ENCODE measurements around the gene DDA1.
A peak's percentile ranks its signal among the peaks of the same experiment; 100 is the strongest.

DDA1 gene

DNA sequence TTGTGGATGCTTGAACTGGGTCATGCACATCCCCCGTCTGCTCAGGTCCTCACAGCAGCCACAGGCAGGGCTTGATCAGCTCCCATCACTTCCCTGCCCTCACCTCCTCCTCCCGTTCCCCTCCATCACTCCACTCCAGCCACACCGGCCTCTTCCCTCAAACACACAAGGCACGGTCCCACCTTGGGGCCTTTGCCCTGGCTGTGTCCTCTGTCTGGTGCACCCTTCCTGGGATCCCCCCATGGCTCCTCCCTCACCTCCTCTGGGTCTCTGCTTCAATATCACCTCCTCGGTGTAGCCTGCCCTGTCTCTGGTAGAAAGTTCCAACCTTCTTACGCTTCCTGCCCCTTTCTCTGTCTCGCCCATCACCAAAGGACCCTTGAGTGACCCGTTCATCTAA lies 44.0 kb downstream of the DDA1 start:
- Histone ChIP-seq H3K27ac (ENCODE audit: extremely low read depth, low read depth, low read length) (no peak overlapping the region), H3K4me3 (ENCODE audit: low read depth, low read length) (no peak overlapping the region), H3K4me1 (ENCODE audit: control insufficient read depth, insufficient read depth, low read length) (no peaks in the 10 kb centered on the region), H3K36me3 (ENCODE audit: control insufficient read depth in 2 of 2, insufficient read depth in 1 of 2, low read length in 2 of 2) (no peaks in the 10 kb centered on the region), H3K9me3 (ENCODE audit: control insufficient read depth, insufficient read depth, low read depth, low read length) (no peaks in the 10 kb centered on the region)
- TF ChIP-seq ZBTB20 (tag by site-specific recombination; IDR thresholded peaks at IDR 0.05) (no peak), ZNF341 (tag by site-specific recombination; IDR thresholded peaks at IDR 0.05; ENCODE audit: low read depth) (no peak), ZNF629 (tag by site-specific recombination; IDR thresholded peaks at IDR 0.05) (no peak), ZNF658 (tag by site-specific recombination; IDR thresholded peaks at IDR 0.05) (no peak), ZNF184 (tag by site-specific recombination; IDR thresholded peaks at IDR 0.05) (no peak), ZNF10 (tag by site-specific recombination; IDR thresholded peaks at IDR 0.05) (no peak), ZNF426 (tag by site-specific recombination; IDR thresholded peaks at IDR 0.05) (no peak), ZNF747 (tag by site-specific recombination; IDR thresholded peaks at IDR 0.05) (no peak), SP7 (tag by site-specific recombination; IDR thresholded peaks at IDR 0.05) (no peak), ZNF580 (tag by site-specific recombination; IDR thresholded peaks at IDR 0.05) (no peak)
- TF ChIP-seq, protein P1, sequence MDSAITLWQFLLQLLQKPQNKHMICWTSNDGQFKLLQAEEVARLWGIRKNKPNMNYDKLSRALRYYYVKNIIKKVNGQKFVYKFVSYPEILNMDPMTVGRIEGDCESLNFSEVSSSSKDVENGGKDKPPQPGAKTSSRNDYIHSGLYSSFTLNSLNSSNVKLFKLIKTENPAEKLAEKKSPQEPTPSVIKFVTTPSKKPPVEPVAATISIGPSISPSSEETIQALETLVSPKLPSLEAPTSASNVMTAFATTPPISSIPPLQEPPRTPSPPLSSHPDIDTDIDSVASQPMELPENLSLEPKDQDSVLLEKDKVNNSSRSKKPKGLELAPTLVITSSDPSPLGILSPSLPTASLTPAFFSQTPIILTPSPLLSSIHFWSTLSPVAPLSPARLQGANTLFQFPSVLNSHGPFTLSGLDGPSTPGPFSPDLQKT (IDR thresholded peaks at IDR 0.05; ENCODE audit: borderline replicate concordance, low read depth, low read length), result no peak
- POLR2A ChIA-PET, result no interaction called here
- CTCF ChIA-PET, result no interaction called here

DNA sequence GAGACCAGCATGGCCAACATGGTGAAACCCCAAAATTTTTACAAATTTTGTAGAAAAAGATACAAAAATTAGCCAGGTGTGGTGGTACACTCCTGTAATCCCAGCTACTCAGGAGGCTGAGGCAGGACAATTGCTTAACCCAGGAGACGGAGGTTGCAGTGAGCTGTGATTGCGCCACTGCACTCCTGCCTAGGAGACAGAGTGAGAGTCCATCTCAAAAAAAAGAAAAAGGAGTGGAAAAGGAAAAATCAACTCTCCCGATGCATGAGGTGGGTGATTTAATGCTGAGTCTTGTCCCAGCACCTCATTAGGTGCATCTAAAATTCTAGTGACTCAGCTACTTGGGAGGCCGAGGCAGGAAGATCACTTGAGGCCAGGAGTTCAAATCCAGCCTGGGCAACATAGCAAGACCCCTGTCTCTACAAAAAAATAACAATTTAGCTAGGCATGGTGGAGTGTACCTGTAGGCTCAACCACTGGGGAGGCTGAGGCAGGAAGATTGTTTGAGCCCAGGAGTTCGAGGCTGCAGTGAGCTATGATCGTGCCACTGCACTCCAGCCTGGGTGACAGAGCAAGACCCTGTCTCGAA lies 47.8 kb downstream of the DDA1 start:
- POLR2A ChIA-PET, result no interaction called here
- no peaks in the 10 kb centered on the region for H3K4me1 ChIP-seq (ENCODE audit: control insufficient read depth, insufficient read depth, low read length)
- no peaks in the 10 kb centered on the region for H3K9me3 ChIP-seq (ENCODE audit: control insufficient read depth, insufficient read depth, low read depth, low read length)
- H3K27ac ChIP-seq (ENCODE audit: extremely low read depth, low read depth, low read length), result no peak overlapping the region
- H3K36me3 ChIP-seq (ENCODE audit: control insufficient read depth in 2 of 2, insufficient read depth in 1 of 2, low read length in 2 of 2), result no peaks in the 10 kb centered on the region
- CTCF ChIA-PET, result interaction anchor here (1.4 to 1.7 kb wide), 2 partner anchors 8 to 29 kb away, joined by 3 to 7 read pairs; no protein-coding TSS in a partner anchor
- peak; percentile 65 for TF ChIP-seq ZNF121 (tag by site-specific recombination; IDR thresholded peaks at IDR 0.05)
- TF ChIP-seq OVOL3 (tag by site-specific recombination; IDR thresholded peaks at IDR 0.05), result no peak
- TF ChIP-seq ZNF561 (tag by site-specific recombination; IDR thresholded peaks at IDR 0.05; ENCODE audit: borderline replicate concordance), result no peak
- TF ChIP-seq ZNF404 (tag by site-specific recombination; IDR thresholded peaks at IDR 0.05), result no peak
- TF ChIP-seq ZBTB8A (tag by site-specific recombination; IDR thresholded peaks at IDR 0.05), result no peak
- no peak for TF ChIP-seq KLF16 (tag by site-specific recombination; IDR thresholded peaks at IDR 0.05)
- TF ChIP-seq ZNF843 (tag by site-specific recombination; IDR thresholded peaks at IDR 0.05), result no peak
- TF ChIP-seq PRDM1 (tag by site-specific recombination; IDR thresholded peaks at IDR 0.05), result peak; percentile 71
- TF ChIP-seq BCL11B (tag by site-specific recombination; IDR thresholded peaks at IDR 0.05; ENCODE audit: low read depth), result no peak
- no peak for TF ChIP-seq GFI1B (tag by site-specific recombination; IDR thresholded peaks at IDR 0.05)
- TF ChIP-seq, protein P2, sequence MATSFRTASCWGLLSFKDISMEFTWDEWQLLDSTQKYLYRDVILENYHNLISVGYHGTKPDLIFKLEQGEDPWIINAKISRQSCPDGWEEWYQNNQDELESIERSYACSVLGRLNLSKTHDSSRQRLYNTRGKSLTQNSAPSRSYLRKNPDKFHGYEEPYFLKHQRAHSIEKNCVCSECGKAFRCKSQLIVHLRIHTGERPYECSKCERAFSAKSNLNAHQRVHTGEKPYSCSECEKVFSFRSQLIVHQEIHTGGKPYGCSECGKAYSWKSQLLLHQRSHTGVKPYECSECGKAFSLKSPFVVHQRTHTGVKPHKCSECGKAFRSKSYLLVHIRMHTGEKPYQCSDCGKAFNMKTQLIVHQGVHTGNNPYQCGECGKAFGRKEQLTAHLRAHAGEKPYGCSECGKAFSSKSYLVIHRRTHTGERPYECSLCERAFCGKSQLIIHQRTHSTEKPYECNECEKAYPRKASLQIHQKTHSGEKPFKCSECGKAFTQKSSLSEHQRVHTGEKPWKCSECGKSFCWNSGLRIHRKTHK (tag by site-specific recombination; IDR thresholded peaks at IDR 0.05), result no peak
- TF ChIP-seq, protein P3, sequence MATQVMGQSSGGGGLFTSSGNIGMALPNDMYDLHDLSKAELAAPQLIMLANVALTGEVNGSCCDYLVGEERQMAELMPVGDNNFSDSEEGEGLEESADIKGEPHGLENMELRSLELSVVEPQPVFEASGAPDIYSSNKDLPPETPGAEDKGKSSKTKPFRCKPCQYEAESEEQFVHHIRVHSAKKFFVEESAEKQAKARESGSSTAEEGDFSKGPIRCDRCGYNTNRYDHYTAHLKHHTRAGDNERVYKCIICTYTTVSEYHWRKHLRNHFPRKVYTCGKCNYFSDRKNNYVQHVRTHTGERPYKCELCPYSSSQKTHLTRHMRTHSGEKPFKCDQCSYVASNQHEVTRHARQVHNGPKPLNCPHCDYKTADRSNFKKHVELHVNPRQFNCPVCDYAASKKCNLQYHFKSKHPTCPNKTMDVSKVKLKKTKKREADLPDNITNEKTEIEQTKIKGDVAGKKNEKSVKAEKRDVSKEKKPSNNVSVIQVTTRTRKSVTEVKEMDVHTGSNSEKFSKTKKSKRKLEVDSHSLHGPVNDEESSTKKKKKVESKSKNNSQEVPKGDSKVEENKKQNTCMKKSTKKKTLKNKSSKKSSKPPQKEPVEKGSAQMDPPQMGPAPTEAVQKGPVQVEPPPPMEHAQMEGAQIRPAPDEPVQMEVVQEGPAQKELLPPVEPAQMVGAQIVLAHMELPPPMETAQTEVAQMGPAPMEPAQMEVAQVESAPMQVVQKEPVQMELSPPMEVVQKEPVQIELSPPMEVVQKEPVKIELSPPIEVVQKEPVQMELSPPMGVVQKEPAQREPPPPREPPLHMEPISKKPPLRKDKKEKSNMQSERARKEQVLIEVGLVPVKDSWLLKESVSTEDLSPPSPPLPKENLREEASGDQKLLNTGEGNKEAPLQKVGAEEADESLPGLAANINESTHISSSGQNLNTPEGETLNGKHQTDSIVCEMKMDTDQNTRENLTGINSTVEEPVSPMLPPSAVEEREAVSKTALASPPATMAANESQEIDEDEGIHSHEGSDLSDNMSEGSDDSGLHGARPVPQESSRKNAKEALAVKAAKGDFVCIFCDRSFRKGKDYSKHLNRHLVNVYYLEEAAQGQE (tag by site-specific recombination; IDR thresholded peaks at IDR 0.05), result no peak
- H3K4me3 ChIP-seq (ENCODE audit: low read depth, low read length), result no peak overlapping the region

Measured in HEK293 (cell line).